Glomerular visceral epithelial cell (primary cell): ENCODE measurements around the gene RPP38.

ENCODE experiments used
- DNase-seq: peaks from one replicate; pipeline ENCODE4 v3.0.0-alpha.2; 2016; ENCODE audit errors: extremely low spot score

RPP38 gene

DNA sequence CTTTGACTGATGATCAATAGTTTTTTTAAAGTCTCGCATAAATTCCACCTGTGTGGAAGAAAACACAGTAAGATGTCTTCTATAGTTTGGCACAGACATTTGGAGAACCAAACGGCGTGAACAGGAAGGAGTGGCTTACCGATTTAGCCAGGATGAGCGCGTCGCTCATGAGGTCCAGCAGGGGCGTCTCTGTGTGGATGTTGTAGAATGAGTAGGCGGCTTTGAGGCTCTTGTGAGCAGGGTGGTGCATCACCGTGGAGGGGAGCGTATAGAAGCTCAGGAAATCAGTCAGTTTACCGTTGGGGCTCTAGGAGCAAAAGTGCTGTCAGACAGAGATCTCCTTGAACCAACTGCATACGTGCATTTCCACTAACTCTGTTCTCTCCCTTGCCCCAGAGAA, 15.5 kb downstream of the RPP38 start:
- DNase-seq = no peak

DNA sequence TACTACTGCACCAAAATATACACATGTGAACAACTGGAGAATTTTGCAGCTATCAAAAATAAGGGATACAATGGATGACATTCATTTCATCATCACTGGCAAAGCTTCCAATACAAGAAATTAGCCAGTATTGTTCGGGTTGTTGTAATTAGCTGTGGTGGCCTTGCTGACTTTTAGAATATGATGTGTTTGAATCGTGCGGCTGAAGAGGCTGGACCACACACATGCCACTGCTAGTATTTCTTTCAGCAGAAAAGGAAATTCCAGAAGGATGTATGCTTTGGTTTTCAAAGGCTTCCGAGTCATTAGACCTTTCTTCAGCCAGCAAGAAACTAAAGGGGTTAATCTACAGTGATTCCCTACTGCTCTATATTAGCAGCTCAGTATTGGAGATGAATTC, 16.6 kb downstream of the RPP38 start:
- no peak for DNase-seq

DNA sequence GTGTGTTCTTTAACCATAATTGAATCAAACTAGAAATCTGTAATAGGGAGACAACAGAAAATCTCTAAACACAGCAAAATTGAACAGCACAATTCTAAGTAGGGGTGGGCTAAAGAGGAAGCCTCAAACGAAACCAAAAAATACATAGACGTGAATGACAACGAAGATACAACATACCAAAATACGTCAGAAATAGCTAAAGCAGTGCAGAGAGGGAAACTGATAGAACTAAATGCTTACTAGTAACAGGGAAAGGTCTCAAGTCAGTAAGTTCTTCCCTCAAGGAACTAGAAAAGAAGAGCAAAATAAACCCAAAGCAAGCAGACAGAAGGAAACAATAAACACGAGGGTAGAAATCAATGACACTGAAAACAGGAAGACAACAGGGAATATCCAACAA, 19.1 kb downstream of the RPP38 start:
- DNase-seq = no peak

DNA sequence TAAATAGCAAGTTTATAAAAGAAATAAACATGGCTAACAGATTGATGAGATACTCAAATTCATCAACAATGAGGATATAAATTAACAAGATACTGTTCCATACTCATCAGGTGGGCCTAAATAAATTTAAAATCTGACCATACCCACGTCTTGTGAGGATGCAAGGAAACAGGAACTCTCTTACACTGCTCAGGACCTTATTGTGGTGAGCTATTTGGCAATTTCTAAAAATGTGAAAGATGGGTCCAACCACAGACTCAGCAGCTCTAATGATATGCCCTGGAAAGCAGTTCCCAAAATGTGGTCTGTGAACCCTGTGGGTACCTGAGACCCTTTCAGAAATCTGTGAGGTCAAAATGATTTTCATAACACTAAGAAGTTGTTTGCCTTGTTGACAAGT, 21.5 kb downstream of the RPP38 start:
- no peak for DNase-seq

DNA sequence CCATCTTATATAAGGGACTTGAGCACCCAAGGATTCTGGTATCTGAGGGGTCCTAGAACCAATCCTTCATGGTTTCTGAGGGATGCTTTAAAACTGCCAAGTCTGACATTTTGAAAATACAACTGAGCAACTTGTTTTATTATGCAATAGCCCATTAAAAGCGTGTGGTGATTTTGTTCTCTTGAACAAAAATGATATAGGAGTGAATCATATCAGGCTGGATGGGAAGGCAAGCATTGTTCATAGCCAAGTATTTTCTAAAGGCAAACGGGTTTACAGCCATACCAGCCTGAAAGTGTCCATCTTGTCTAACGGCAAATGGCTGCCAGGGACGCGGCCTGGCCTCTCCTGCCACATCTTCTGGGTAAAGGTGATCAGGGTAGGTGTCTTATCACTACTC, 23.4 kb downstream of the RPP38 start:
- no peak for DNase-seq

DNA sequence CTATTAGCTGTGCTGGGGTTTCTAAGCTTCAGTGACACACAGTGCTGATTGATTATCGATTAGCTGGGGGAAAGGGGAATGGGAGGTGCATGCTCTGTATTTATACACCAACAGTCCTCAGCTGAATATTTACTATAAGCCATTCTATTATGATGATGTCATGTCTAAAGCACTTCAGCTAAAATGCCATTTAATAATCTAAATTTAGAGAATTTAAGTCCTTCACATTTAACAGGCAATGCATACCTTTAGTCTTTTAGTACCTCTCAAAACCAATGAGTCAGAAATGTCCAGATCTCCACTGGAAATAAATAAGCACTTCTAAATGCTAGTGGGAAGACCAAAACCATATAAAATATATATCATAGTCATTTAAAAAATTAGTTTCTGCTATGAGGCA, 24.6 kb downstream of the RPP38 start:
- DNase-seq = no peak

DNA sequence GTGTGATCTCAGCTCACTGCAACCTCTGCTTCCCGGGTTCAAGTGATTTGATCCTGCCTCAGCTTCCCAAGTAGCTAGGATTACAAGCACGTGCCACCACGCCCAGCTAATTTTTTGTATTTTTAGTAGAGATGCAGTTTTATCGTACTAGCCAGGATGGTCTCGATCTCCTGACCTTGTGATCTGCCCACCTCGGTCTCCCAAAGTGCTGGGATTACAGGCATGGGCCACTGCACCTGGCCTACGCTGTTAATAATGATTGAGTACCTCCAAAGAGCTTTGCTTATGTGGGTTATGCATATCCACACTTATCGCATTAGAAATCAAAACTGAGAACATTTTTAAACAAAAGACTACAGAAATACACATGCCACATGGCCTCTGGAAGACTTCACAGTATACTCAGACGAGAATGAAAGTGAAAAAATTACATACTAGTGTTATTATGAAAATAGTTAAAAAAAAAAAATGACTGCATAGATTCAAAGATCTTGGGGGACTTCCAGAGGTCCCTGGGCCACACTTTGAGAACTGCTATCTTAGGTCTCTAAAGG, 25.4 kb downstream of the RPP38 start:
- no peak for DNase-seq

DNA sequence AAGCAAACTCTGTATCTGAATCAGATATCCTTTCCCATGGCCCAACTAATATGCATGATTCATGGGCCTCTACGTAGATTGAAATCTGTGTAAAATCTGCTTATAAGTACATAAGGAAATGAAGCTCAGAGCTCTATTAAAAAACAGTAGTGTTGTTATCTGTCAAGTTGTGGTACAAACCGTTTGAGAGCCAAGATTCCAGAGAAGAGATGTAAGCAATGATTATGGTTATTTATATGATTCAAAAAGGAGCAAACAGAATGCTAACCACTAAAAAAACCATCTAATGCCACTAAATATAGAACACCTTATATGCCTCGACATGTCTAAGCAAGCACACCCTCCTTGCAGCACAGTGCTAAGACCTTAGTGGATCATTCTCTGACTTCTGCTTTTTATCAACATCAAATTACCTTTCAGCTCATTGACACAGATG, 26.6 kb downstream of the RPP38 start:
- no peak for DNase-seq

DNA sequence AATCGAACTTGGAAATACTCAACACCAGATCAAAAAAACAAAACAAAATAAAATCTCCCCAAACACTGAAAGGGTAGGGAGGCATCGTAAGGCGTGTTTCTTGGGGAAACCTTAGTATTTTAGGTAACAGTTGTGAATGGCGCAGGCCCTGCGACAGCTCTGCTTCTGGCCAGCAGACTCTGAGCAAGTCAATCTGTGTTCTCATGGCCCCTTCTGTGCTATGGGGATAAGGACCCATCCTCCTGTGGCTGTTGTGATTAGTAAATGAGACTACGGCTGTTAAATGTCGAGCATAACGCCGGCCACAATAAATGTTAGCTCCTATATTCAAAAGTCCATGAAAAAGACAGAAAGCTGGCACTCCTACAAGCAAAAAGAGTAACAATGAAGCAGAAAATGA, 27.0 kb downstream of the RPP38 start:
- no peak for DNase-seq

DNA sequence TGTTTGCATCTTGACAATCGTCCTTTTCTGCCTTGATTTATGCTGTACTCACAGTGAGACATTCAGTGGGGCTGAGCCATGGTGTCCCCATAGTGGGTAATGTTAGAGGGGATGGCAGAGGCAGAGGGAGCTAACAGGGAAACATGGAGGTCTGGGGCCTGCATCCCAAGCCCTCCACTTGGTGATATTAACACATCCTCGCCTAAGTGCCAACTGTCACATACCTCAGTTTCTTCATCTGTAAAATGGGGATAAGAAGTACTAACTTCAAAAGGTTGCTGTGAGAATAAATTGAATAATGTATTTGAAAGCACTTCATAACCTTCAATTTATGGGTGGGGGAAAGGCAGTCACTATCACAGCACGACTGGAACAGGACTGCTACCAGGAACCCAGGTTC, 27.8 kb downstream of the RPP38 start:
- no peak for DNase-seq

DNA sequence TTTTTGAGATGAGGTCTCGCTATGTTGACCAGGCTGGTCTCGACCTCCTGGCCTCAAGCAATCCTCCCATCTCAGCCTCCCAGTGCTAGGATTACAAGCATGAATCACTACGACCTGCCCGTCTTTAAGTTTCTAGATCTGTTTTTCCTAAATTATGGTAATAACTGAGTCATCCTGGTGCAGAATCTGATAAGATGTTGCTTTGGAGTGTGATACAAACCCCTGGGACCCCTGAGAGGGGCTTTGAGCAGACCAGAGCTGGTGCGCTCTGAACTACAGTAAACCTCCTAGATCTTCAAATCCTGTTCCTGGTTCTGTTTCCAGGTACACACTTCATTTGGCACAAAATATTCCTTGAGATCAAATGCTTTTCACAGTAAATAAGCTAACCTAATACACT, 34.2 kb downstream of the RPP38 start:
- DNase-seq = no peak

DNA sequence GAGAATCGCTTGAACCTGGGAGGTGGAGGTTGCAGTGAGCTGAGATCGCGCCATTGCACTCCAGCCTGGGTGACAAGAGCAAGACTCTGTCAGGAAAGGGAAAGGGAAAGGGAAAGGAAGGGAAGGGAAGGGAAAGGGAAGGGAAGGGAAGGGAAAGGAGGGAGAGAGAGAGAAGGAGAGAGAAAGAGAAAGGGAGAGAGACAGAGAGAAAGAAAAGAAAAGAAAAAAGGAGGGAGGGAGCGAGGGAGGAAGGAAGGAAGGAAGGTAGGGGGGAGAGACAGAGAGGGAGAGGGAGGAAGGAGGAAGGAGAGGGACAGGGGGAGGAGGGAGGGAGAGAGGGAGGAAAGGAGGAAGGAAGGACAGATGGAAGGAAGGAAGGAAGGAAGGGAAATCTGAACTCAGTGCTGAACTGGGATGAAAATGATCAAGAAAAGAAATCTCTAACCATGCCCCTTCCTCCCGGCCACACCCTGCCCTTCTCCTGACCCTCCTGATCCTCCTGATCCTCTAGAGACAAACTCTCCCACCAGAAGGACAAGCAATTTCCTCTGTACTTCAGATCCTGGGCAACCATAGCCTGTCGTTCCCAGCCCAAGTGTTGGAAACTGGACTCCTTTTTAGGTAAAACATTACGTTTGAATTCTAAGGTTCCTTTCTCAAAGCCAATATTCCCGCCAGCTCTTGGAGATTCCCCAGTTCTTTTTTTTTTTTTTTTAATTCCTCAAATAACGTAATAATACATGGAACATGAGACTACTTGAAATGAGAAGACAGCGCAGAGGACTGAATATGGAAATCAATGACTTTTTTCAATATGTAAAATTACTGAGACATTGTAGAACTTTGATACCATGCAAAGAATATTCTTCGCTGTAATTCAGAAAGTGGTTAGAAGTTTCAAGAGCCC, 39.2 kb downstream of the RPP38 start:
- no peak for DNase-seq

DNA sequence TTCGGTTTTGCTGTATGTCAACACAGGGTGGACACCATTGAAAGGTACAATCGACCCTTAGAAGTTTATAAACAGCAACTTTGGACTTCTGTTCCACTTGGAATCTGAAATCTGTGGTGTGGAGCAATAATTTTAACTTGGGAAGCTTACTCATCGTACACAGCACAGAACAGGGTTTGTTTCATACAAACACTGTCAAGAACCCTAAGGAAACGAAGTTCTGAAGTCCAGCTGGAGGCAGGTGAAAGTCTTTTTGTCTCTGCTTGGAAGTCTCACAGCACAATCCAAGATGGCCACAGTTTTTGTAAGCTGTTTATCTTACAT, 39.8 kb downstream of the RPP38 start:
- no peak for DNase-seq

DNA sequence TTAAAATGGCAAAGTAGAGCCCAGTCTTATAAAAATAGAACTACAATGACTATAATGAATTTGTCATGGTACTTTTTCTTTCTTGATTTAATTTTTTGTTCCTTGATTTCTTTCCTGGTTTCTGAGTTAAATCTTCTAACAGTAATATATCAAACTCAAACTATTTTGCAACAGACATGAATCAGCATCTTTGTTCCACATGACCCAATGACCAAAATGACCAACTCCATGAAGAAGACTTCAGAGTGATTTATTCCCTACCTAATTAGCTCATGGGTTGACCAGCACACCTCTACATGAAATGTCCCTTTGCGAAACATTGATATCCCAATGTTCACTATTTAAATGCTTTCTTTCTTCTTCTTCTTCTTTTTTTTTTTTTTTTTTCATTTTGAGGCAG, 40.5 kb downstream of the RPP38 start:
- no peak for DNase-seq

DNA sequence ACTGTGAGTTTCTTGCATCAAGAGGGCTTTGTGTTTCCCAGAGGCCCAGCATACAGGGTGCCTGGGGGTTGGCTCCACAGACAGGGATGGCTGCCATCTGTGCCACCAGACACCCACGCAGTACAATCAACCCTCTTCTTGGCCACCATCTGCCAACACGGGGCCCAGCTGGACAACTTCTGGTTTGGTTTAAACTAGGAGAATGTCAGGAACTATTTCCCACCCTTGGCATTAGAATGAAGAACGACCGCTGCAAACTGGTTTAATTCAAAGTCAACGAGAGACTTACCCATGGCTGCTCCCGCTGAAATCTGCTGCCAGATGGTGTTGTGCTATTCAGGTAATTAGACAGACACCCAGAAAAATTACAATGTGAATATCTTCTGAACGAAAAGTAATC, 43.5 kb downstream of the RPP38 start:
- no peak for DNase-seq

DNA sequence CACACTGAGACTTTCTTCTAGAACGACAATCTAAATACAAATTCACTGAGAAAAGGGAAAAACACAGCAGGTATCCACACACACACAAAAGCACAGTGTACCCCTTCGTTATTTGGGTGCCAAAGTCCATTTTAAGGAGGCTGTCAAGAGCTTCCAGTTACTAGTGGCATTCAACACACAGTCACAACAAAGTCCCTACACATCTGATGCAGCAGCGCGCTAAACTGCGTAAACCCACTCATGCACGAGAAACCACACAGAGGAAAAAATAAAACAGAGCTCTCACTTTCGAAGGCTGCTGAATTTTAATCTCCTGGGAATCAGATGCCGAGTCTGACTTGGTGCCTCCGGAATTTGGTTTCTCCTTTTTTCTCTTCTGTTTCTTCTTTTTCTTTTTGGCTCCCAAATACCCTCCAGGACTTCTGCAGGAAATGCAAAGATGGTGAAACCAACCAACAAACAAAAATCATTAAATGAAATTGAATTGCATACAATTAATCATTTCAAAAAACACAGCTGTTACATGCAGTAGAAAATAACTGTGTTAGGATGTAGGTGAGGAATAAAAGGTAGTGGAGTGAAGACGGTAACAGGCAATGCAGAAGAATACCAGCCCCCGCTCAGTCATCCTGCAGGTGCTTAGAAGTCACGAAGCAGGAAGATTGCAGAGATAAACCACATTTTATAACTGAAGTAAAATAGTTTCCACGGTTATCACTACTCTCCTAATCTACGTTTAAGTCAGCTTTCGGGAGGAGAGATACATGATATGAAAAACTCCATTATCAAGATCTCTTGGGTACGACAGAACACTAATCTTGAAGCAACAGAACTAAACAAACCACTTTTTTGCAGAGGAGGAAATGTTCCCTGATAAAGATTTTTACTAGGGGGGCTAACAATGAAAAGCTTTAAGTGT, 44.2 kb downstream of the RPP38 start:
- DNase-seq = no peak

DNA sequence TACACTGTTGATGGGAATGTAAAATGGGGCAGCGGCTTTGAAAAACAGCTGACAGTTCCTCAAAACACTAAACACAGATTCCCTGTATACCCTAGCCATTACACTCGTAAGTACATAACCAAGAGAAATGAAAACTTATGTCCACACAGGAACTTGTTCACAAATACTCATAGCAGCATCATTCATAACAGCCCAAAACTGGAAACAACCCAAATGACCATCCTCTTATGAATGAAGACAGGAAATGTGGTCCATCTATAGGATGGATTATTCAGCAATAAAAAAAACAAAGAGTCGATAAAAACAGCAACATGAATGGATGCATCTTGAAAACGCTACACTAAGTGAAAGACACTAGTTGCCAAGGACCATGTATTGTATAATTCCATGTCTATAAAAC, 47.6 kb downstream of the RPP38 start:
- no peak for DNase-seq

DNA sequence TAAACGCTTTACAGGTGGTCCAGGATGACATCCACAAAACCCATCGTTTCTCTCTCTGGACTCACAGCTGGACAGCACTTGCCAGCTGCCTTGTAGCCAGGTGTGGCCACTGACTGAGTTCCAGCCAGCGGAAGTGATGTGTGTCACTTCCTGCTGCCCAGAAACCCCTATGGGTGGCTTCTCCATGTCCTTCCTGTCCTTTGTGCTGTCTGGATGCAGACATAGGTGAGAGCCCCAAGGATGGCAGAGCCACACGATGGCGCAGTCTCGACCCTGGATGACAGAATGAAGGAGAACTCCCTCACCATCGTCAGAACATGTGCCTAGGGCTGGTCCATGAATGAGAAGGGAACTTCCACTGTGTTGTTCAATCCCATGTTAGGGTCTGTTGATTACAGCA, 49.2 kb downstream of the RPP38 start:
- no peak for DNase-seq

DNA sequence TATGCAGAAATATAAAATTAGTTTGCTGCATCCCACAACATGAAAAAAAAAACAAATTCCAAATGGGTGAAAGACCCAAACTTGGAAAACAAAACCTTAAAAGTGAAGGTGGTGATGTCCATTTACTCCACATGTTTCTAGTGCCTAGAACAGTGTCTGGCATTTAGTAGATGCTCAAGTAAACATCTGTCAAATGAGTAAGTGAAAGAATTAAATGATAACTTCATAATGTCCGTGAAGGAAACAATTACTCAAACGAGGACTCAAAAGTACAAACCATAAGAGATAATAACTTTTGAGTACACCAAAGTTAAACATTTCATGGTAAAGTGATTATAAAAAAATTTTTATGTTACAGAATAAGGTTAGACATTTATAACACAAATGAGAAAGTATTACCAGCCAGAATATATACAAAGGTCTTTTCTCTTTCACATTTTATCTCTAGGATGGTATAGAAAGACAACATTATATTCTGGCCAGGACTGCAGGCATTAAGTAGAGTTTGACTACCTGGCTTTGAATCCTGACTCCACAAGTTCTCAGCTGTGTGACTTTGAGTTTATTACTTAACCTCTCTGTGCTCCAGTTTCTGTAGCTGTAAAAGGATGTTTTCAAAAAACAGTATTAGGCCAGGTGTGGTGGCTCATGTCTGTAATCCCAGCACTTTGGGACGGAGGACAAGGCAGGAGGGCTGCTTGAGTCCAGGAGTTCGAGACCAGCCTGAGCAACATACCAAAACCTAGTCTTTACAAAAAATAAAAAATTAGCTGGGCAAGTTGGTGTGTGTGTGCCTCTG, 50.6 kb downstream of the RPP38 start:
- DNase-seq = no peak

DNA sequence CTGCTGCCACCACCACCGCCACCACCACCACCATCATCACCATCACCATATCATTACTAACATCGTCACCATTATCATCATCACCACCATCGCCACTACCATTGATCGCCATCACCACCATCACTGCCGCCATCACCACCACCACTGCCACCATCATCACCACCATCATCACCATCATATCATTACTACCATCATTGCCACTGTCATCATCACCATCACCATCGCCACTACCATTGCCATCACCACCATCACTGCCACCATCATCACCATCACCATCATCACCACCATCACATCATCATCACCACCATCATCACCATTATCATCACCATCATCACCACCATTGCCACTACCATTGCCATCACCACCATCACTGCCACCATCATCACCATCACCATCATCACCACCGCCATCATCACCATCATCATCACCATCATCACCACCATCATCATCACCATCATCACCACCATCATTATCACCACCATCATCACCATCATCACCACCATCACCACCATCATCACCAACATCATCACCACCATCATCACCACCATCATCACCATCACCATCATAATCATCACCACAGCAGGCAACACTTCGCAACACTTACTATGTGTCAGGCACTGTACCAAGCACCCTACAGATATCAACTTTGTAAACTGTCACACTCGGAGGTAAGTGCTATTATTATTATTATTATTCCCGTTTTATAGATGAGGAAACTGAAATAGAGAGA, 52.1 kb downstream of the RPP38 start:
- DNase-seq = no peak

DNA sequence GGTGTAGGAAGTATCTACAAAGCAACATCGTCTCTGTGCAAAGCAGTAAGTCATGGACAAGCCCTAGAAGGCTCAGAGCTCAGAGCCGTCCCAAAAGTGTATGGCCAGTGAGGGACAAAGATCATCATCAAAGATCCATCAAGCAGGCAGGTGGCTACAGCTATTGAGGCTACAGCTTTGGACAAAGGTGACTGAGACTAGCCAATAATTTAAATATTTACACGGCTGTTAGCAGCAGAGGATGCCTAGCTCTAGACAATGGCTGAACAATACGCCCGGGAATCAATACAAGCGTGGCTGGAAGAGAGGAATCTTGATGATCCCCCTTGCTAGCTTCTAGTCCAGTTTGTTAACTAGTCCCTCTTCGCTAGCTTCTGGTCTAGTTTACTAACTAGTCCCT, 53.4 kb downstream of the RPP38 start:
- DNase-seq = no peak
